ENCODE measurements around the gene DCC.

GRCh38 chr18:52537261-52537660, 197.3 kb downstream of the DCC start:
- no peak for TF ChIP-seq CTCF (IDR thresholded peaks at IDR 0.05)
- no peak for TF ChIP-seq POLR2A (IDR thresholded peaks at IDR 0.05)

All from testis (tissue), 2 donors.